Endothelial cell of umbilical vein (primary cell): Measurements from ENCODE around the gene USP8. TPM values are rescaled to one million over a fixed set of nuclear protein-coding genes. Genes with fewer than 3 reads are reported as not detected.

Experiments used
- BruUV-seq: library from RNA; stranded (reverse); fragments of 400-500 nt; replicated peaks from 2 replicates; lab custom pipeline; 2021; lab: Mats Ljungman, UMichigan
- CTCF ChIA-PET: fragments of 300-600, 350-600 bp; sonication (Branson Sonifier 250); formaldehyde crosslinking; loops from one replicate; lab custom pipeline; 2021; ENCODE audit warnings: antibody characterized with exemption, inconsistent platforms; lab: Charles Lee
- POLR2A ChIA-PET: fragments of 300-600, 350-600 bp; sonication (Branson Sonifier 250); formaldehyde crosslinking; loops from one replicate; lab custom pipeline; 2021; ENCODE audit warnings: antibody characterized with exemption, inconsistent platforms; lab: Charles Lee
- DNase-seq: peaks from one replicate; pipeline ENCODE4 v3.0.0-alpha.2; 2011; ENCODE audit warnings: low read depth, low spot score
- FAIRE-seq: peaks from 2 replicates; lab custom pipeline; 2011; peaks lifted over from hg19 to GRCh38; lab: Jason Lieb, UNC
- H2AFZ ChIP-seq: 2 replicates; pipeline ENCODE4 v1.6.0; 2012; ENCODE audit warnings: low read depth, low read length, control low read depth, inconsistent platforms
- H3K27ac ChIP-seq: 2 replicates; pipeline ENCODE4 v1.5.1; 2011; ENCODE audit warnings: low read depth, mild to moderate bottlenecking, control low read depth, low read length, moderate library complexity; ENCODE audit not compliant: insufficient read depth
- H3K27me3 ChIP-seq, 2 experiments: 2 replicates each; pipeline versions ENCODE4 v1.6.0 to v1.6.1; 2011; ENCODE audit warnings: low read length in 2 of 2, mixed read lengths in 1 of 2; ENCODE audit not compliant: control insufficient read depth in 2 of 2, insufficient read depth in 2 of 2
- H3K36me3 ChIP-seq, 2 experiments: 2 replicates in 1 of 2; 3 replicates in 1 of 2; pipeline ENCODE4 v1.5.1; 2011; ENCODE audit warnings: low read length in 2 of 2, mild to moderate bottlenecking in 1 of 2, moderate library complexity in 1 of 2; ENCODE audit not compliant: control insufficient read depth in 2 of 2, insufficient read depth in 2 of 2; ENCODE audit errors: extremely low read depth in 1 of 2
- H3K4me1 ChIP-seq: 3 replicates; pipeline ENCODE4 v1.5.1; 2011; ENCODE audit warnings: mild to moderate bottlenecking, low read length; ENCODE audit not compliant: control insufficient read depth, insufficient read depth; ENCODE audit errors: extremely low read depth
- H3K4me2 ChIP-seq: 2 replicates; pipeline ENCODE4 v1.6.1; 2011; ENCODE audit warnings: low read length, control low read depth, mixed read lengths; ENCODE audit not compliant: insufficient read depth
- H3K4me3 ChIP-seq, 3 experiments: fragments of 200-600 bp in 1 of 3; sonication (generic), shearing (Covaris generic) in 1 of 3; replicated peaks in 1 of 3; 2 replicates each; pipeline ENCODE4 v1.5.1; 2011 to 2016; ENCODE audit warnings: control low read depth in 3 of 3, low read length in 3 of 3, mild to moderate bottlenecking in 2 of 3, inconsistent platforms in 1 of 3, low read depth in 1 of 3, moderate library complexity in 1 of 3; ENCODE audit not compliant: insufficient read depth in 1 of 3
- H3K79me2 ChIP-seq: 2 replicates; pipeline ENCODE4 v1.6.0; 2012; ENCODE audit warnings: low read length, inconsistent platforms; ENCODE audit not compliant: control insufficient read depth, insufficient read depth
- H3K9ac ChIP-seq: replicated peaks from 2 replicates; pipeline ENCODE3; 2011; ENCODE audit warnings: low read length, control low read depth; ENCODE audit not compliant: insufficient read depth; ENCODE audit errors: extremely low read depth
- H3K9me1 ChIP-seq: replicated peaks from 3 replicates; pipeline ENCODE4 v1.6.0; 2011; ENCODE audit warnings: mild to moderate bottlenecking, low read length; ENCODE audit not compliant: control insufficient read depth, insufficient read depth; ENCODE audit errors: extremely low read depth
- H3K9me3 ChIP-seq: replicated peaks from 2 replicates; pipeline ENCODE4 v1.5.1; 2012; ENCODE audit warnings: low read length, inconsistent platforms; ENCODE audit not compliant: control insufficient read depth, insufficient read depth
- H4K20me1 ChIP-seq: replicated peaks from 2 replicates; pipeline ENCODE3; 2011; ENCODE audit warnings: mild to moderate bottlenecking, low read length; ENCODE audit not compliant: control insufficient read depth, insufficient read depth; ENCODE audit errors: extremely low read depth
- EZH2 ChIP-seq: IDR thresholded peaks from 2 replicates; pipeline ENCODE4 v1.6.1; 2012; ENCODE audit warnings: borderline replicate concordance, low read depth, mild to moderate bottlenecking, moderate library complexity, low read length, inconsistent platforms; ENCODE audit not compliant: severe bottlenecking
- FOS ChIP-seq: IDR thresholded peaks from 2 replicates; pipeline ENCODE4 v1.6.1; 2011; ENCODE audit warnings: mild to moderate bottlenecking, low read length, moderate library complexity, borderline replicate concordance; ENCODE audit not compliant: insufficient read depth
- GATA2 ChIP-seq: IDR thresholded peaks from 2 replicates; pipeline ENCODE4 v1.7.0; 2011; ENCODE audit warnings: low read depth, mild to moderate bottlenecking, moderate library complexity, mixed read lengths, low read length; ENCODE audit not compliant: insufficient read length, insufficient read depth
- JUN ChIP-seq: IDR thresholded peaks from 2 replicates; pipeline ENCODE4 v1.6.1; 2011; ENCODE audit warnings: borderline replicate concordance, low read depth; ENCODE audit not compliant: insufficient read length, insufficient read depth
- MYC ChIP-seq: IDR thresholded peaks from one replicate; pipeline ENCODE4 v1.6.1; 2011; ENCODE audit warnings: mild to moderate bottlenecking, low read depth, low read length
- POLR2A ChIP-seq: IDR thresholded peaks from 2 replicates; pipeline ENCODE4 v1.6.1; 2012; ENCODE audit warnings: low read depth, mild to moderate bottlenecking, control low read depth, low read length
- POLR2AphosphoS5 ChIP-seq: IDR thresholded peaks from 2 replicates; pipeline ENCODE4 v1.6.1; 2012; ENCODE audit warnings: low read depth, mild to moderate bottlenecking, control low read depth, low read length, moderate library complexity; ENCODE audit not compliant: insufficient read depth
- dilution Hi-C: fragments of 300-500 bp; cut with MboI; formaldehyde crosslinking; loops from one replicate; pipeline ENCODE4 v1.15.0; 2019; ENCODE audit warnings: low sequenced_read_pairs; ENCODE audit not compliant: extremely low pct_ligation_motif_present
- intact Hi-C: fragments of 100-400 bp; cut with micrococcal nuclease; formaldehyde crosslinking; loops from one replicate; pipeline ENCODE4 v1.10.0; 2022
- polyA plus RNA-seq, 4 experiments: library from polyadenylated mRNA; depleted of rRNA in 3 of 4; stranded (reverse) in 3 of 4; unstranded in 1 of 4; fragments of >200 nt; gene quantifications; 2 replicates each; pipeline versions ENCODE4 v1.2.1 to v1.2.3, GENCODE V29; 2011 to 2012; ENCODE audit warnings: missing spikeins in 1 of 4
- total RNA-seq: library from RNA; stranded (reverse); gene quantifications from 2 replicates; pipeline ENCODE4 v1.2.3, GENCODE V29; 2021
- TF ChIP-seq, protein P1 (sequence below): IDR thresholded peaks from 2 replicates; pipeline ENCODE4 v1.6.1; 2011; ENCODE audit not compliant: insufficient read depth, insufficient read length
- TF ChIP-seq, protein P2 (sequence below), 2 donors: IDR thresholded peaks; 1 replicate in 1 of 2; 2 replicates in 1 of 2; pipeline ENCODE4 v1.5.1; 2011; ENCODE audit warnings: low read length in 2 of 2, mild to moderate bottlenecking in 2 of 2, moderate library complexity in 2 of 2, control low read depth in 1 of 2, inconsistent platforms in 1 of 2, low read depth in 1 of 2; ENCODE audit not compliant: insufficient read depth in 1 of 2; ENCODE audit errors: extremely low read depth in 1 of 2

USP8 gene
- total and polyA plus RNA-seq, 2 donors (not counting 3 experiments of a cell fraction or from before 2014, with no cell fraction given) = 19.0 to 44.8 TPM

DNA sequence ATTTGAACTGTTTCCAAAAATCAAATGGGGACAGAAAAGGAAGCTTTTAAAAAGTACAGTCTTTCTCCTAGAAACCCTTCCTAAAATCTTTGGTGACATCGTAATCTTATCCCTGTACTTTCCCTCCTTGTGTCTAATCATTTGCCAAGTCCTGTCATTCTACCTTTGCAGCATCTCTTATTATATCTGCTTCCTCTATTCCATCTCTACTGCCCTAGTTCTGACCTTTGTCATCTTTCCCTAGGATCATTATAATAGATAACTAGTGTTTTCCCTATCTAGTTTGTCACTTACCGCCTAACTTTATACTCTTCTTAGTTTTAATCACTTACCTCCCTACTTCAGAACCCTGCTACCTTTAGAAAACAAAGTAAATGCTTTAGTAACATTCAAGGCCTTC is 11.6 kb downstream of the USP8 start:
- ChIA-PET CTCF (interaction anchor here (1.1 kb wide), 1 partner anchor 18 kb away, joined by 3 read pairs; no protein-coding TSS in a partner anchor), POLR2A (no interaction called here)
- dilution Hi-C loops (no loop called here), intact Hi-C loops (no loop called here)
- Histone ChIP-seq H3K4me3 (no peak overlapping the region), H3K27me3 (no peaks in the 10 kb centered on the region), H3K9me3 (no peaks in the 10 kb centered on the region), H3K4me2 (no peak overlapping the region), H3K79me2 (peaks cover 65% of the 10 kb centered on the region), H3K9ac (no peak overlapping the region), H3K9me1 (no peaks in the 10 kb centered on the region), H3K4me1 (no peaks in the 10 kb centered on the region), H3K27ac (no peak overlapping the region), H2AFZ (no peak overlapping the region), H4K20me1 (peaks cover 5% of the 10 kb centered on the region), H3K36me3 (peaks cover 0 to 4% of the 10 kb centered on the region in 2 experiments)
- no TSS peak for BruUV-seq
- TF ChIP-seq, protein P1, sequence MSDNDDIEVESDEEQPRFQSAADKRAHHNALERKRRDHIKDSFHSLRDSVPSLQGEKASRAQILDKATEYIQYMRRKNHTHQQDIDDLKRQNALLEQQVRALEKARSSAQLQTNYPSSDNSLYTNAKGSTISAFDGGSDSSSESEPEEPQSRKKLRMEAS = no peak
- TF ChIP-seq GATA2 = no peak
- no peak for TF ChIP-seq MYC
- TF ChIP-seq, protein P2, sequence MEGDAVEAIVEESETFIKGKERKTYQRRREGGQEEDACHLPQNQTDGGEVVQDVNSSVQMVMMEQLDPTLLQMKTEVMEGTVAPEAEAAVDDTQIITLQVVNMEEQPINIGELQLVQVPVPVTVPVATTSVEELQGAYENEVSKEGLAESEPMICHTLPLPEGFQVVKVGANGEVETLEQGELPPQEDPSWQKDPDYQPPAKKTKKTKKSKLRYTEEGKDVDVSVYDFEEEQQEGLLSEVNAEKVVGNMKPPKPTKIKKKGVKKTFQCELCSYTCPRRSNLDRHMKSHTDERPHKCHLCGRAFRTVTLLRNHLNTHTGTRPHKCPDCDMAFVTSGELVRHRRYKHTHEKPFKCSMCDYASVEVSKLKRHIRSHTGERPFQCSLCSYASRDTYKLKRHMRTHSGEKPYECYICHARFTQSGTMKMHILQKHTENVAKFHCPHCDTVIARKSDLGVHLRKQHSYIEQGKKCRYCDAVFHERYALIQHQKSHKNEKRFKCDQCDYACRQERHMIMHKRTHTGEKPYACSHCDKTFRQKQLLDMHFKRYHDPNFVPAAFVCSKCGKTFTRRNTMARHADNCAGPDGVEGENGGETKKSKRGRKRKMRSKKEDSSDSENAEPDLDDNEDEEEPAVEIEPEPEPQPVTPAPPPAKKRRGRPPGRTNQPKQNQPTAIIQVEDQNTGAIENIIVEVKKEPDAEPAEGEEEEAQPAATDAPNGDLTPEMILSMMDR (IDR thresholded peaks at IDR 0.05; ENCODE audit: extremely low read depth in 1 of 2, insufficient read depth in 1 of 2, low read depth in 1 of 2, low read length in 2 of 2) = no peak
- TF ChIP-seq POLR2A = no peak
- no peak for TF ChIP-seq POLR2AphosphoS5
- TF ChIP-seq JUN = no peak
- TF ChIP-seq EZH2 = no peak
- TF ChIP-seq FOS = no peak
- no peak for DNase-seq
- FAIRE-seq = no peak
